Right atrium auricular region (tissue), 2 donors: Measurements from ENCODE around the gene NAPG. TPM values are rescaled to one million over a fixed set of nuclear protein-coding genes. Genes with fewer than 3 reads are reported as not detected.
A peak's percentile ranks its signal among the peaks of the same experiment; 100 is the strongest.
"Not testable (repeated sequence)": the region's sequence is repeated elsewhere in the genome, so short reads cannot be mapped to it uniquely, and the experiment has no call there.

Source experiments
- DNase-seq: peaks from one replicate; pipeline ENCODE4 v3.0.0-alpha.2; 2019; ENCODE audit warnings: low spot score
- H3K27ac ChIP-seq, 2 donors: fragments of 200-600 bp; sonication (generic); 1 replicate in 1 of 2; 2 replicates in 1 of 2; pipeline ENCODE4 v1.5.1; 2016 to 2019
- H3K27me3 ChIP-seq, 2 donors: fragments of 200-600 bp; sonication (generic); one replicate each; pipeline versions ENCODE4 v1.5.1 to v1.6.0; 2017 to 2019
- H3K36me3 ChIP-seq: fragments of 200-600 bp; sonication (generic); one replicate; pipeline ENCODE4 v1.5.1; 2016
- H3K4me1 ChIP-seq, 2 donors: fragments of 200-600 bp; sonication (generic); one replicate each; pipeline versions ENCODE4 v1.5.1 to v1.6.0; 2017 to 2019
- H3K4me3 ChIP-seq, 2 donors: fragments of 200-600 bp; sonication (generic); 1 replicate in 1 of 2; 2 replicates in 1 of 2; pipeline ENCODE4 v1.5.1; 2017 to 2019; ENCODE audit warnings: mild to moderate bottlenecking in 1 of 2, moderate library complexity in 1 of 2
- H3K9me3 ChIP-seq, 2 donors: fragments of 200-600 bp; sonication (generic); one replicate each; pipeline ENCODE4 v1.5.1; 2019
- CTCF ChIP-seq, 2 donors: fragments of 200-600 bp; sonication (generic); IDR thresholded peaks; one replicate each; pipeline ENCODE4 v1.5.1; 2019; ENCODE audit warnings: antibody characterized with exemption in 2 of 2
- total RNA-seq, 2 donors: library from RNA; depleted of rRNA; stranded (reverse); fragments of >200 nt; gene quantifications; one replicate each; pipeline ENCODE4 v1.1.0, GENCODE V29; 2016

The NAPG gene
- total RNA-seq, 2 donors from 2014 or later: 39.0 to 43.5 TPM

GRCh38 chr18:10536280-10536679 is 10.5 kb downstream of the NAPG start:
- Histone ChIP-seq H3K27me3 (no peaks in the 10 kb centered on the region), H3K4me3 (no peak overlapping the region), H3K9me3 (no peaks in the 10 kb centered on the region), H3K4me1 (no peaks in the 10 kb centered on the region), H3K27ac (no peak overlapping the region), H3K36me3 (peaks cover 26% of the 10 kb centered on the region)
- TF ChIP-seq CTCF (IDR thresholded peaks at IDR 0.05): no peak
- DNase-seq: no peak

- Histone ChIP-seq H3K9me3 (no peaks in the 10 kb centered on the region), H3K36me3 (peaks cover 33% of the 10 kb centered on the region)
- TF ChIP-seq CTCF (IDR thresholded peaks at IDR 0.05): no peak
Observed at GRCh38 chr18:10537765-10538164, 11.9 kb downstream of the NAPG start.

GRCh38 chr18:10539124-10539523 is 13.3 kb downstream of the NAPG start:
- H3K27me3 ChIP-seq, H3K4me1 ChIP-seq, DNase-seq, H3K27ac ChIP-seq, H3K4me3 ChIP-seq, H3K9me3 ChIP-seq: not testable (repeated sequence)
- peaks cover 33% of the 10 kb centered on the region for H3K36me3 ChIP-seq

More at GRCh38 chr18:10537765-10538164, 11.9 kb downstream of the NAPG start:
- Histone ChIP-seq H3K27ac (no peak overlapping the region), H3K4me3 (no peak overlapping the region), H3K4me1 (no peaks in the 10 kb centered on the region), H3K27me3 (no peaks in the 10 kb centered on the region)
- DNase-seq: no peak

- H3K27ac ChIP-seq: peak overlapping the region in 1 of 2 donors; percentile 64
- H3K9me3 ChIP-seq: no peaks in the 10 kb centered on the region
- no peak overlapping the region for H3K4me3 ChIP-seq
- DNase-seq: no peak
- H3K27me3 ChIP-seq: no peaks in the 10 kb centered on the region
- TF ChIP-seq CTCF (IDR thresholded peaks at IDR 0.05): no peak
- peaks cover 0 to 16% of the 10 kb centered on the region in 2 donors for H3K4me1 ChIP-seq
- peaks cover 58% of the 10 kb centered on the region for H3K36me3 ChIP-seq
Observed at GRCh38 chr18:10543277-10543676, 17.4 kb downstream of the NAPG start.

GRCh38 chr18:10544093-10544748 is 18.4 kb downstream of the NAPG start:
- no peak for TF ChIP-seq CTCF (IDR thresholded peaks at IDR 0.05)
- peak overlapping the region; percentile 36 to 64 for H3K27ac ChIP-seq
- H3K27me3 ChIP-seq: no peaks in the 10 kb centered on the region
- peaks cover 62% of the 10 kb centered on the region for H3K36me3 ChIP-seq
- no peak overlapping the region for H3K4me3 ChIP-seq
- DNase-seq: no peak
- no peaks in the 10 kb centered on the region for H3K9me3 ChIP-seq
- peaks cover 0 to 16% of the 10 kb centered on the region in 2 donors for H3K4me1 ChIP-seq

- Histone ChIP-seq H3K27ac (no peak overlapping the region), H3K27me3 (no peaks in the 10 kb centered on the region), H3K36me3 (peaks cover 62% of the 10 kb centered on the region), H3K4me3 (no peak overlapping the region), H3K9me3 (no peaks in the 10 kb centered on the region), H3K4me1 (peaks cover 0 to 16% of the 10 kb centered on the region in 2 donors)
- no peak for TF ChIP-seq CTCF (IDR thresholded peaks at IDR 0.05)
- DNase-seq: no peak
Observed at GRCh38 chr18:10546557-10547300, 20.9 kb downstream of the NAPG start.
